H9 (cell line): Measurements from ENCODE around the gene SLC29A1. TPM values are rescaled to one million over a fixed set of nuclear protein-coding genes. Genes with fewer than 3 reads are reported as not detected.

Experiments used
- DNase-seq: peaks from one replicate; pipeline ENCODE4 v3.0.0-alpha.2; 2017
- H2AFZ ChIP-seq: one replicate; pipeline ENCODE4 v1.6.1; 2013; ENCODE audit warnings: mild to moderate bottlenecking, low read length, control low read depth, moderate library complexity
- H2AK5ac ChIP-seq: 2 replicates; pipeline ENCODE4 v1.6.1; 2013; ENCODE audit warnings: low read length, control low read depth, mixed read lengths; ENCODE audit not compliant: insufficient read length
- H2BK120ac ChIP-seq: one replicate; pipeline ENCODE4 v1.6.1; 2013; ENCODE audit warnings: low read depth, mild to moderate bottlenecking, low read length, control low read depth, inconsistent platforms; ENCODE audit not compliant: poor library complexity, severe bottlenecking
- H2BK12ac ChIP-seq: 2 replicates; pipeline ENCODE4 v1.6.1; 2013; ENCODE audit warnings: low read length, control low read depth, mixed read lengths, low read depth; ENCODE audit not compliant: insufficient read length
- H2BK15ac ChIP-seq: 2 replicates; pipeline ENCODE4 v1.6.1; 2013; ENCODE audit warnings: low read depth, low read length, control low read depth
- H2BK20ac ChIP-seq: one replicate; pipeline ENCODE4 v1.6.1; 2013; ENCODE audit warnings: low read depth, mild to moderate bottlenecking, low read length, control low read depth, inconsistent platforms; ENCODE audit not compliant: poor library complexity, severe bottlenecking
- H2BK5ac ChIP-seq: 2 replicates; pipeline ENCODE4 v1.6.1; 2013; ENCODE audit warnings: low read length, control low read depth, mixed read lengths; ENCODE audit not compliant: insufficient read length
- H3K14ac ChIP-seq: 2 replicates; pipeline ENCODE4 v1.6.1; 2013; ENCODE audit warnings: low read length, control low read depth; ENCODE audit not compliant: insufficient read depth
- H3K18ac ChIP-seq: 2 replicates; pipeline ENCODE4 v1.6.1; 2013; ENCODE audit warnings: low read depth, mild to moderate bottlenecking, mixed read lengths, low read length, control low read depth; ENCODE audit not compliant: insufficient read length
- H3K23ac ChIP-seq: 2 replicates; pipeline ENCODE4 v1.6.1; 2013; ENCODE audit warnings: low read length, control low read depth, mixed read lengths, low read depth; ENCODE audit not compliant: insufficient read length
- H3K23me2 ChIP-seq: 2 replicates; pipeline ENCODE4 v1.6.1; 2013; ENCODE audit warnings: low read depth, mild to moderate bottlenecking, mixed read lengths, low read length, control low read depth; ENCODE audit not compliant: insufficient read length, poor library complexity, severe bottlenecking
- H3K27ac ChIP-seq: 2 replicates; pipeline ENCODE4 v1.5.1; 2013; ENCODE audit warnings: low read length, control low read depth, mixed read lengths, low read depth; ENCODE audit not compliant: insufficient read length
- H3K27me3 ChIP-seq: 2 replicates; pipeline ENCODE4 v1.6.1; 2013; ENCODE audit warnings: low read length, control low read depth, inconsistent platforms; ENCODE audit not compliant: insufficient read depth
- H3K4ac ChIP-seq: 2 replicates; pipeline ENCODE4 v1.6.1; 2013; ENCODE audit warnings: low read depth, mild to moderate bottlenecking, control low read depth, inconsistent platforms, low read length, moderate library complexity
- H3K4me1 ChIP-seq: 2 replicates; pipeline ENCODE4 v1.6.1; 2013; ENCODE audit warnings: low read length, control low read depth, inconsistent platforms; ENCODE audit not compliant: insufficient read depth
- H3K4me2 ChIP-seq: 2 replicates; pipeline ENCODE4 v1.6.1; 2013; ENCODE audit warnings: low read length, control low read depth, mixed read lengths; ENCODE audit not compliant: insufficient read length, insufficient read depth
- H3K56ac ChIP-seq: 2 replicates; pipeline ENCODE4 v1.6.1; 2013; ENCODE audit warnings: low read depth, mild to moderate bottlenecking, mixed read lengths, low read length, control low read depth; ENCODE audit not compliant: insufficient read length
- H3K79me1 ChIP-seq: 2 replicates; pipeline ENCODE4 v1.6.1; 2013; ENCODE audit warnings: low read depth, mild to moderate bottlenecking, moderate library complexity, low read length, control low read depth, inconsistent platforms; ENCODE audit not compliant: insufficient read depth, poor library complexity, severe bottlenecking
- H3K79me2 ChIP-seq: 2 replicates; pipeline ENCODE4 v1.6.1; 2013; ENCODE audit warnings: low read length, control low read depth, inconsistent platforms; ENCODE audit not compliant: insufficient read depth
- H3K9ac ChIP-seq: 2 replicates; pipeline ENCODE4 v1.6.1; 2013; ENCODE audit warnings: low read length, control low read depth, mixed read lengths; ENCODE audit not compliant: insufficient read length; ENCODE audit errors: extremely low read depth
- H3K9me3 ChIP-seq: one replicate; pipeline ENCODE4 v1.6.1; 2013; ENCODE audit warnings: low read depth, low read length, inconsistent platforms; ENCODE audit not compliant: control insufficient read depth
- H3T11ph ChIP-seq: one replicate; pipeline ENCODE4 v1.6.1; 2013; ENCODE audit warnings: mild to moderate bottlenecking, low read length, control low read depth, inconsistent platforms
- H4K20me1 ChIP-seq: one replicate; pipeline ENCODE4 v1.6.1; 2013; ENCODE audit not compliant: control insufficient read depth, insufficient read length, insufficient read depth
- H4K5ac ChIP-seq: 2 replicates; pipeline ENCODE4 v1.6.1; 2013; ENCODE audit warnings: low read depth, mild to moderate bottlenecking, mixed read lengths, low read length, control low read depth; ENCODE audit not compliant: insufficient read length
- H4K8ac ChIP-seq: replicated peaks from 2 replicates; pipeline ENCODE4 v1.6.1; 2013; ENCODE audit warnings: low read length, control low read depth, mixed read lengths, low read depth; ENCODE audit not compliant: insufficient read length
- H4K91ac ChIP-seq: 2 replicates; pipeline ENCODE4 v1.6.1; 2013; ENCODE audit warnings: low read depth, mild to moderate bottlenecking, moderate library complexity, mixed read lengths, low read length, control low read depth; ENCODE audit not compliant: insufficient read length
- H3K27ac Mint-ChIP-seq, 3 experiments: 2 replicates in 2 of 3; 3 replicates in 1 of 3; pipeline ENCODE4 v1.8.0; 2020 to 2021; ENCODE audit warnings: mixed read lengths in 3 of 3, mild to moderate bottlenecking in 1 of 3, moderate library complexity in 1 of 3
- H3K27me3 Mint-ChIP-seq: 2 replicates; pipeline ENCODE4 v1.8.0; 2021; ENCODE audit warnings: low read depth, mild to moderate bottlenecking, moderate library complexity, mixed read lengths
- H3K36me3 Mint-ChIP-seq, 3 experiments: 2 replicates in 2 of 3; 3 replicates in 1 of 3; pipeline ENCODE4 v1.8.0; 2020 to 2021; ENCODE audit warnings: low read depth in 3 of 3, mixed read lengths in 3 of 3; ENCODE audit not compliant: insufficient read depth in 1 of 3
- H3K4me1 Mint-ChIP-seq, 2 experiments: 2 replicates each; pipeline ENCODE4 v1.8.0; 2020; ENCODE audit warnings: mixed read lengths in 2 of 2
- H3K4me3 Mint-ChIP-seq, 2 experiments: 2 replicates in 1 of 2; 3 replicates in 1 of 2; pipeline ENCODE4 v1.8.0; 2020 to 2021; ENCODE audit warnings: mild to moderate bottlenecking in 2 of 2, mixed read lengths in 2 of 2, moderate library complexity in 1 of 2
- H3K9me3 Mint-ChIP-seq, 2 experiments: 2 replicates in 1 of 2; 3 replicates in 1 of 2; pipeline ENCODE4 v1.8.0; 2020; ENCODE audit warnings: mild to moderate bottlenecking in 2 of 2, mixed read lengths in 2 of 2, moderate library complexity in 1 of 2
- WGBS: extraction: QIAGEN DNeasy Blood & Tissue Kit; methylation state at CpG from one replicate; pipeline ENCODE4 v1.1.7; 2013; ENCODE audit warnings: missing lambda C conversion rate, low lambda C conversion rate, mixed read lengths; ENCODE audit not compliant: insufficient read length; ENCODE audit errors: extremely low coverage; 5-methylcytosine and 5-hydroxymethylcytosine counted together
- total RNA-seq: library from RNA; stranded (reverse); gene quantifications from 2 replicates; pipeline ENCODE4 v1.2.1, GENCODE V29; 2021
- TF ChIP-seq, protein P1 (sequence below): fragments of 200-600 bp; sonication (generic); conservative IDR thresholded peaks from 3 replicates; pipeline ENCODE4 v1.8.0; 2021; ENCODE audit warnings: antibody characterized with exemption, mild to moderate bottlenecking

SLC29A1 gene
- total RNA-seq, 1 experiment from 2014 or later: 124 TPM

DNA sequence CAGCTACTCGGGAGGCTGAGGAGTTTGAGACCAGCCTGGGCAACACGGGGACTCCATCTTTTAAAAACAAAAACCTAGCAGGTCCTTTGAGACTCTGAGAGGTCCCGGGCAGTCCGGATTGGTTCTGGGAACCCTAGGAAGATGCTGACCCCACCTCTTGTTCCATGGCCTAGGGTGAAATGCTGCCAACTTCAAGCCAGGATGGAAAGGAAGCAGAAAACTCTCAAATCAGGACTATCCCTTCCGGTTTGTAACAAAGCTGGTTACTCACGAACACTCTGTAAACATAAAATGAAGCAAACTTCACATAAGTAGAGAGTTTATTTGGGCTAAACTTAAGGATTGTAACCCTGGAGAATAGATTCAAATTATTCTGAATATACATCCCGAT, 36.8 kb upstream of the SLC29A1 start:
- Histone ChIP-seq H3K79me2 (no peaks in the 10 kb centered on the region), H3K23ac (no peak overlapping the region), H4K20me1 (no peaks in the 10 kb centered on the region), H3K56ac (no peak overlapping the region), H3K4me2 (no peak overlapping the region), H2BK20ac (no peak overlapping the region), H4K5ac (no peak overlapping the region), H3K27ac (no peak overlapping the region), H2AFZ (no peak overlapping the region), H3K14ac (no peak overlapping the region), H3K23me2 (no peaks in the 10 kb centered on the region), H2BK5ac (no peak overlapping the region), H3T11ph (no peak overlapping the region), H3K9me3 (no peaks in the 10 kb centered on the region), H4K91ac (no peak overlapping the region), H3K4ac (no peak overlapping the region), H4K8ac (no peak overlapping the region), H3K79me1 (no peaks in the 10 kb centered on the region), H3K27me3 (no peaks in the 10 kb centered on the region), H2BK120ac (no peak overlapping the region), H2BK15ac (no peak overlapping the region), H2BK12ac (no peak overlapping the region), H3K9ac (no peak overlapping the region), H3K18ac (no peak overlapping the region), H2AK5ac (no peak overlapping the region), H3K4me1 (peaks cover 8% of the 10 kb centered on the region; the same call in 1 of the 2 replicates)
- TF ChIP-seq, protein P1, sequence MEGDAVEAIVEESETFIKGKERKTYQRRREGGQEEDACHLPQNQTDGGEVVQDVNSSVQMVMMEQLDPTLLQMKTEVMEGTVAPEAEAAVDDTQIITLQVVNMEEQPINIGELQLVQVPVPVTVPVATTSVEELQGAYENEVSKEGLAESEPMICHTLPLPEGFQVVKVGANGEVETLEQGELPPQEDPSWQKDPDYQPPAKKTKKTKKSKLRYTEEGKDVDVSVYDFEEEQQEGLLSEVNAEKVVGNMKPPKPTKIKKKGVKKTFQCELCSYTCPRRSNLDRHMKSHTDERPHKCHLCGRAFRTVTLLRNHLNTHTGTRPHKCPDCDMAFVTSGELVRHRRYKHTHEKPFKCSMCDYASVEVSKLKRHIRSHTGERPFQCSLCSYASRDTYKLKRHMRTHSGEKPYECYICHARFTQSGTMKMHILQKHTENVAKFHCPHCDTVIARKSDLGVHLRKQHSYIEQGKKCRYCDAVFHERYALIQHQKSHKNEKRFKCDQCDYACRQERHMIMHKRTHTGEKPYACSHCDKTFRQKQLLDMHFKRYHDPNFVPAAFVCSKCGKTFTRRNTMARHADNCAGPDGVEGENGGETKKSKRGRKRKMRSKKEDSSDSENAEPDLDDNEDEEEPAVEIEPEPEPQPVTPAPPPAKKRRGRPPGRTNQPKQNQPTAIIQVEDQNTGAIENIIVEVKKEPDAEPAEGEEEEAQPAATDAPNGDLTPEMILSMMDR: no peak
- DNase-seq: no peak
- no peaks in the 10 kb centered on the region for H3K36me3 Mint-ChIP-seq
- no CpG with 5 or more reads among the region's 7 CpGs for WGBS
- H3K9me3 Mint-ChIP-seq: no peaks in the 10 kb centered on the region; a peak in 1 of 5 replicates
- no peak overlapping the region for H3K27ac Mint-ChIP-seq
- H3K4me1 Mint-ChIP-seq: peaks cover 19 to 27% of the 10 kb centered on the region in 2 experiments
- H3K4me3 Mint-ChIP-seq: no peak overlapping the region
- peaks cover 4% of the 10 kb centered on the region for H3K27me3 Mint-ChIP-seq
